ENCODE data around the gene NUB1. TPM values are rescaled to one million over a fixed set of nuclear protein-coding genes. Genes with fewer than 3 reads are reported as not detected.

NUB1 gene
- total RNA-seq, 1 donor: 51.0 TPM

DNA sequence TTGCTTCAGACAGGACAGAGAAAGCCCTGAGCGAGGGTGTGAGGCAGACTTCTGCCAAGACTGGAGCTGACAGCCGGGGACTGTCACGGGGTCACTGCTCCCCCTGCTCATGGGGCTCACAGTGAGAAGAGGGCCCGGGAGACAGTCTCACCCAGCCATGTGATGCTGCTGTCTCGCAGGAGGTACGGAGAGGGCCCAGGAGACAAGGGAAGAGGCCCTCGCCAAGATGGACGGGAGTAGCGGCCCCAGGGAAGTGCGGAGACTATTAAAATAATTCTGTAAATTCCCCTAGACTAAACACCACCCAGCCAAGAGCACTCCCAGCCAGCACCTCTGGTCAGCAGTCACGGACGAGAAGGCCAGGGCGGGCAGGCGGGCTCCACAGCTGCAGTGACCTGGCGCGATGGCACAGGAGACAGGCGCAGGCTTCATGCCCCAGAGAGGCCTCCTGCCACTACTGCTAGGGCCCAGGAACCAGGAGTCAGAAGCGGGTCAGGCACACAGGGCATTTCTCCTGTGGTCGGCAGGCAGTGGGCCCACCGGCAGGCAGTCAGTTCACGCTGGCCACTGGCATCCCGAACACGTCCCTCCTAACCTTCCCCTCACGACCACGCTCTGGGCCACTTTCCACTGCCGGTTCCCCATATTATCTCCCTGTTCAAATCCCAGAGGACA, 44.2 kb downstream of the NUB1 start:
- no peak overlapping the region for H3K4me3 ChIP-seq (ENCODE audit: low read depth, low read length)
- TF ChIP-seq CTCF (IDR thresholded peaks at IDR 0.05; ENCODE audit: insufficient read depth, low read depth, low read length): no peak
- DNase-seq (ENCODE audit: low read depth): no peak

DNA sequence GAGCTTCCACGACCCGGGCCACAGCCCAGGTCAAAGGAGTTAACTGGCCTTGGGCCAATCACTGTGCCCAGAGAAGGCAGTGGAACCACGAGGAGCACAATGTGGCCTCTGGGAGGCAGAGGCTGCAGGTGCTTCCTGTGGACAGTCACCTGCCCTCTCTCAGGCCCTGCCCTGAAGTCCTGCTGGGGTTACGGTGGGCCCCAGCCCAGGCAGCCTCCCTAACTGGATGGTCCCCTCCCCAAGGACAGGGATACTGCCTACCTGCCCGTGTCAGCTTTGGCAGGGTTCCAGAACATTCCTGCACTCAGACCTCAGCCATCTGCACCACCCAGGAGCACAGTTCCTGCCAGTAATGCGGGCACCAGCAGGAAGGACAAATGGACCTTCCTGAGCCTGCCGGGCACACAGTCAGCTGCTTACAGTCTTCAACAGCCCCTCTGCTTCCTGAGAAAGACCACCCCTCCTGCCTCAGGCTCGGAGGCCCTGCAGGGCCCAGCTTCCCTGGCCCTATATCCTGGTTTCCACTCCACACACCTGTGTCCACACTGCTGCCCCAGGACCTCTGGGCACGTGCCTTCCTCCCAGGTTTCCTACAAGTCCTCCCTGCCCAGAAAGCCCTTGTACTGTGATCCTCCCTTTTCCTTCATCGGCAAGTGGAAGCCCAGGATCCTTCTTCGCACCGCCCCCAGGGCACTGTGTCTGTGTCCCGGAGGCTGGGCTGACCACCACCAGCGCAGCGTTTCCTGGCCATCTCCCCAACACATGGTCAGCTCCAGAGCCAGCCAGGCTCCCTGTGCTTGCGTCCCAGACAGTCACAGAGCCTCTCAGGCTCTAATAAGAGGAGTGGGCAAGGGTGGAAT, 44.9 kb downstream of the NUB1 start:
- no peak for DNase-seq (ENCODE audit: low read depth)
- no peak overlapping the region for H3K4me3 ChIP-seq (ENCODE audit: low read depth, low read length)
- no peak for TF ChIP-seq CTCF (IDR thresholded peaks at IDR 0.05; ENCODE audit: insufficient read depth, low read depth, low read length)

DNA sequence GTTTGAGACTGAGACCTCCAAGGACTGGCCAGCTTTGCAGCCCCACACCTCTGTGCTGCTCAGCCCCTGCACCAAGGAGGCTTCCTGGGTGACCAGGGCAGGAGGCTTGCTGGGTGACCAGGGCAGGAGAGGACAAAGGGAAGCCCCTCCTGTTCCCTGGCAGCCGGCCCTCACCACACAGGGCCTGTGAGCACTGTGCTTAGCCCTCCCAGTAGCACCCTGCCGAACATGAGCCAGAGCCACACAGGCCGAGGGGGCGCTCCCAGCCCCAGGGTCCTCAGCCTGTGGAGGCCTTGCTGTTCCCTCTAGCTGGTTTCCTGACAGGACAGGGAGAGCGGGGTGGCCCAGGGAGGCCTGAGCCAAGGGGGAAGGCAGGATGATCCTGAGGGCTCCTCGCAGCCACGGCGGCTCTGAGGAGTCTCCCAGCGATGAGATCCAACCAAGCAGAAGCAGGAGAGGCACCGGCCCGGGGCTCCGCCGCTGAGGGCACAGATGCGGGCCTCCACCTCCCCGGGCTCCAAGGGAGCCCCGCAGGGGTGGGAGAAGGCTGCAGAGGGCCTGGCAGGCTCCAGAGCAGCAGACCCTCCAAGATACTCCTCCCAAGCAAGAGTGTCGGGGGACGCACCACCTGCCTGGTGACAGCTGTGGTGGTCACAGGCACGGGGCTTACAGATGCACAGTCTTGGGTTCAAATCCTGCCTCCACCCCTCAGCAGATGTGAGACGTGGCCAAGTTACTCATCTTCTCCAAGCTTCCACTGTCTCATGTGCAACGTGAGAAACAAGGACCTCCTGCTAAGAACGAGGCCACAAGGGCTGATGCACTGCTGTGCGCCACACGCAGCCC, 45.8 kb downstream of the NUB1 start:
- H3K4me3 ChIP-seq (ENCODE audit: low read depth, low read length): no peak overlapping the region
- TF ChIP-seq CTCF (IDR thresholded peaks at IDR 0.05; ENCODE audit: insufficient read depth, low read depth, low read length): no peak

GRCh38 chr7:151388007-151388297, 46.3 kb downstream of the NUB1 start:
- H3K4me3 ChIP-seq (ENCODE audit: low read depth, low read length): no peak overlapping the region
- TF ChIP-seq CTCF (IDR thresholded peaks at IDR 0.05; ENCODE audit: insufficient read depth, low read depth, low read length): no peak
- no peak for DNase-seq (ENCODE audit: low read depth)

More for the DNA sequence above, 45.8 kb downstream of the NUB1 start:
- no peak for DNase-seq (ENCODE audit: low read depth)

- TF ChIP-seq CTCF (IDR thresholded peaks at IDR 0.05; ENCODE audit: insufficient read depth, low read depth, low read length): no peak
- no peak for DNase-seq (ENCODE audit: low read depth)
- H3K4me3 ChIP-seq (ENCODE audit: low read depth, low read length): no peak overlapping the region
Measured at GRCh38 chr7:151388430-151388829, 46.8 kb downstream of the NUB1 start.

GRCh38 chr7:151389096-151389767, 47.6 kb downstream of the NUB1 start:
- H3K4me3 ChIP-seq (ENCODE audit: low read depth, low read length): no peak overlapping the region
- no peak for DNase-seq (ENCODE audit: low read depth)
- TF ChIP-seq CTCF (IDR thresholded peaks at IDR 0.05; ENCODE audit: insufficient read depth, low read depth, low read length): no peak
